Panc1 (cell line): ENCODE results near the gene TRIM61. TPM values are rescaled to one million over a fixed set of nuclear protein-coding genes. Genes with fewer than 3 reads are reported as not detected.

Experiments used
- ATAC-seq: fragments of 200-7000 bp; cut with Tn5 transposase; 2 replicates; pipeline ENCODE4 v1.9.1; 2020; ENCODE audit warnings: mild to moderate bottlenecking, moderate library complexity
- BruUV-seq: library from RNA; stranded (reverse); fragments of 400-500 nt; replicated peaks from 2 replicates; lab custom pipeline; 2021; lab: Mats Ljungman, UMichigan
- CTCF ChIA-PET: fragments of 300-600 bp; sonication (Branson Sonifier 250); formaldehyde crosslinking; loops from one replicate; lab custom pipeline; 2022; ENCODE audit warnings: antibody characterized with exemption; lab: Charles Lee
- POLR2A ChIA-PET: fragments of 300-600 bp; sonication (Branson Sonifier 250); formaldehyde crosslinking; loops from one replicate; lab custom pipeline; 2022; ENCODE audit warnings: antibody characterized with exemption; lab: Charles Lee
- DNase-seq: peaks from one replicate; pipeline ENCODE4 v3.0.0-alpha.2; 2010; ENCODE audit warnings: low read depth, low spot score
- H3K27ac ChIP-seq: 2 replicates; pipeline ENCODE4 v1.5.1; 2011; ENCODE audit warnings: mild to moderate bottlenecking, low read length, inconsistent platforms
- H3K27me3 ChIP-seq: fragments of 200-500 bp; sonication (Bioruptor generic); 2 replicates; pipeline ENCODE4 v1.6.0; 2014; ENCODE audit warnings: low read length, inconsistent platforms; ENCODE audit not compliant: control insufficient read depth, insufficient read depth
- H3K36me3 ChIP-seq: fragments of 200-500 bp; sonication (Bioruptor generic); 2 replicates; pipeline ENCODE4 v1.5.1; 2014; ENCODE audit warnings: inconsistent platforms, mild to moderate bottlenecking, low read length, moderate library complexity; ENCODE audit not compliant: control insufficient read depth, insufficient read depth
- H3K4me1 ChIP-seq: 2 replicates; pipeline ENCODE4 v1.5.1; 2011; ENCODE audit warnings: inconsistent platforms, mild to moderate bottlenecking, low read length, moderate library complexity; ENCODE audit not compliant: control insufficient read depth, insufficient read depth
- H3K4me3 ChIP-seq, 2 experiments: 2 replicates each; pipeline ENCODE4 v1.5.1; 2011 to 2012; ENCODE audit warnings: low read depth in 2 of 2, low read length in 2 of 2, mild to moderate bottlenecking in 2 of 2, inconsistent platforms in 1 of 2, moderate library complexity in 1 of 2
- H3K9me3 ChIP-seq: fragments of 200-500 bp; sonication (Bioruptor generic); 2 replicates; pipeline ENCODE4 v1.5.1; 2014; ENCODE audit warnings: low read depth, mild to moderate bottlenecking, inconsistent platforms, low read length, moderate library complexity; ENCODE audit not compliant: control insufficient read depth, insufficient read depth
- POLR2AphosphoS5 ChIP-seq: IDR thresholded peaks from 2 replicates; pipeline ENCODE4 v1.6.1; 2012; ENCODE audit warnings: mild to moderate bottlenecking, low read depth, low read length, moderate library complexity
- SIN3A ChIP-seq: IDR thresholded peaks from 2 replicates; pipeline ENCODE4 v1.6.1; 2012; ENCODE audit warnings: low read depth, mild to moderate bottlenecking, low read length, moderate library complexity, borderline replicate concordance; ENCODE audit not compliant: insufficient read depth
- TCF7L2 ChIP-seq: IDR thresholded peaks from 2 replicates; pipeline ENCODE4 v1.6.1; 2011; ENCODE audit warnings: mild to moderate bottlenecking, low read depth, low read length, inconsistent platforms
- in situ Hi-C: cut with HindIII; loops from 2 replicates; pipeline ENCODE4 v1.10.0; 2016; ENCODE audit warnings: low sequenced_read_pairs, low pct_unique_long_range_greater_than_20kb
- intact Hi-C: fragments of 100-400 bp; cut with micrococcal nuclease; formaldehyde crosslinking; loops from one replicate; pipeline ENCODE4 v1.10.0; 2022; ENCODE audit not compliant: unreplicated experiment
- total RNA-seq: library from RNA; stranded (reverse); gene quantifications from one replicate; pipeline ENCODE4 v1.2.1, GENCODE V29; 2021; ENCODE audit not compliant: unreplicated experiment
- TF ChIP-seq, protein P1 (sequence below): fragments of 450-650 bp; IDR thresholded peaks from 2 replicates; pipeline ENCODE4 v1.5.1; 2017; ENCODE audit warnings: mild to moderate bottlenecking
- TF ChIP-seq, protein P2 (sequence below), 2 experiments: IDR thresholded peaks; 2 replicates each; pipeline ENCODE4 v1.6.1; 2011 to 2012; ENCODE audit warnings: low read depth in 2 of 2, control low read depth in 1 of 2, low read length in 1 of 2, mild to moderate bottlenecking in 1 of 2, moderate library complexity in 1 of 2; ENCODE audit not compliant: insufficient read depth in 1 of 2

The TRIM61 gene
- total RNA-seq, 1 experiment from 2014 or later: not detected

GRCh38 chr4:164952551-164952950 is 24.9 kb downstream of the TRIM61 start:
- POLR2A ChIA-PET: no interaction called here
- ATAC-seq (no peak), DNase-seq (no peak)
- in situ Hi-C loops: no loop called here
- no peaks in the 10 kb centered on the region for H3K36me3 ChIP-seq
- H3K27me3 ChIP-seq: no peaks in the 10 kb centered on the region
- CTCF ChIA-PET: no interaction called here
- no peak overlapping the region for H3K4me3 ChIP-seq
- H3K9me3 ChIP-seq: no peaks in the 10 kb centered on the region
- TF ChIP-seq POLR2AphosphoS5 (no peak), TCF7L2 (no peak), SIN3A (no peak)
- TF ChIP-seq, protein P1, sequence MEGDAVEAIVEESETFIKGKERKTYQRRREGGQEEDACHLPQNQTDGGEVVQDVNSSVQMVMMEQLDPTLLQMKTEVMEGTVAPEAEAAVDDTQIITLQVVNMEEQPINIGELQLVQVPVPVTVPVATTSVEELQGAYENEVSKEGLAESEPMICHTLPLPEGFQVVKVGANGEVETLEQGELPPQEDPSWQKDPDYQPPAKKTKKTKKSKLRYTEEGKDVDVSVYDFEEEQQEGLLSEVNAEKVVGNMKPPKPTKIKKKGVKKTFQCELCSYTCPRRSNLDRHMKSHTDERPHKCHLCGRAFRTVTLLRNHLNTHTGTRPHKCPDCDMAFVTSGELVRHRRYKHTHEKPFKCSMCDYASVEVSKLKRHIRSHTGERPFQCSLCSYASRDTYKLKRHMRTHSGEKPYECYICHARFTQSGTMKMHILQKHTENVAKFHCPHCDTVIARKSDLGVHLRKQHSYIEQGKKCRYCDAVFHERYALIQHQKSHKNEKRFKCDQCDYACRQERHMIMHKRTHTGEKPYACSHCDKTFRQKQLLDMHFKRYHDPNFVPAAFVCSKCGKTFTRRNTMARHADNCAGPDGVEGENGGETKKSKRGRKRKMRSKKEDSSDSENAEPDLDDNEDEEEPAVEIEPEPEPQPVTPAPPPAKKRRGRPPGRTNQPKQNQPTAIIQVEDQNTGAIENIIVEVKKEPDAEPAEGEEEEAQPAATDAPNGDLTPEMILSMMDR: no peak
- TF ChIP-seq, protein P2, sequence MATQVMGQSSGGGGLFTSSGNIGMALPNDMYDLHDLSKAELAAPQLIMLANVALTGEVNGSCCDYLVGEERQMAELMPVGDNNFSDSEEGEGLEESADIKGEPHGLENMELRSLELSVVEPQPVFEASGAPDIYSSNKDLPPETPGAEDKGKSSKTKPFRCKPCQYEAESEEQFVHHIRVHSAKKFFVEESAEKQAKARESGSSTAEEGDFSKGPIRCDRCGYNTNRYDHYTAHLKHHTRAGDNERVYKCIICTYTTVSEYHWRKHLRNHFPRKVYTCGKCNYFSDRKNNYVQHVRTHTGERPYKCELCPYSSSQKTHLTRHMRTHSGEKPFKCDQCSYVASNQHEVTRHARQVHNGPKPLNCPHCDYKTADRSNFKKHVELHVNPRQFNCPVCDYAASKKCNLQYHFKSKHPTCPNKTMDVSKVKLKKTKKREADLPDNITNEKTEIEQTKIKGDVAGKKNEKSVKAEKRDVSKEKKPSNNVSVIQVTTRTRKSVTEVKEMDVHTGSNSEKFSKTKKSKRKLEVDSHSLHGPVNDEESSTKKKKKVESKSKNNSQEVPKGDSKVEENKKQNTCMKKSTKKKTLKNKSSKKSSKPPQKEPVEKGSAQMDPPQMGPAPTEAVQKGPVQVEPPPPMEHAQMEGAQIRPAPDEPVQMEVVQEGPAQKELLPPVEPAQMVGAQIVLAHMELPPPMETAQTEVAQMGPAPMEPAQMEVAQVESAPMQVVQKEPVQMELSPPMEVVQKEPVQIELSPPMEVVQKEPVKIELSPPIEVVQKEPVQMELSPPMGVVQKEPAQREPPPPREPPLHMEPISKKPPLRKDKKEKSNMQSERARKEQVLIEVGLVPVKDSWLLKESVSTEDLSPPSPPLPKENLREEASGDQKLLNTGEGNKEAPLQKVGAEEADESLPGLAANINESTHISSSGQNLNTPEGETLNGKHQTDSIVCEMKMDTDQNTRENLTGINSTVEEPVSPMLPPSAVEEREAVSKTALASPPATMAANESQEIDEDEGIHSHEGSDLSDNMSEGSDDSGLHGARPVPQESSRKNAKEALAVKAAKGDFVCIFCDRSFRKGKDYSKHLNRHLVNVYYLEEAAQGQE (IDR thresholded peaks at IDR 0.05; ENCODE audit: insufficient read depth in 1 of 2, low read depth in 2 of 2, low read length in 1 of 2): no peak
- no peaks in the 10 kb centered on the region for H3K4me1 ChIP-seq
- intact Hi-C loops: no loop called here
- no TSS peak for BruUV-seq
- no peak overlapping the region for H3K27ac ChIP-seq

- no peak for TF ChIP-seq SIN3A
- no peak for TF ChIP-seq POLR2AphosphoS5
- TF ChIP-seq, protein P1: peak; percentile 31
- DNase-seq (no peak), ATAC-seq (no peak)
- BruUV-seq: no TSS peak
- intact Hi-C loops: no loop called here
- no peak overlapping the region for H3K27ac ChIP-seq
- in situ Hi-C loops: no loop called here
- ChIA-PET POLR2A (no interaction called here), CTCF (interaction anchor here (0.8 kb wide), 1 partner anchor 147 kb away, joined by 4 read pairs; no protein-coding TSS in a partner anchor)
- H3K4me1 ChIP-seq: no peaks in the 10 kb centered on the region
- no peaks in the 10 kb centered on the region for H3K27me3 ChIP-seq
- H3K4me3 ChIP-seq: no peak overlapping the region
- H3K9me3 ChIP-seq: no peaks in the 10 kb centered on the region
- H3K36me3 ChIP-seq: no peaks in the 10 kb centered on the region
Observed at GRCh38 chr4:164949448-164950143, 27.9 kb downstream of the TRIM61 start.
